OCI-LY7 (cell line): ENCODE measurements around the gene ANKRD53. TPM values are rescaled to one million over a fixed set of nuclear protein-coding genes. Genes with fewer than 3 reads are reported as not detected.

Experiments used
- BruUV-seq: library from RNA; stranded (reverse); fragments of 400-500 nt; replicated peaks from 2 replicates; lab custom pipeline; 2021; lab: Mats Ljungman, UMichigan
- CTCF ChIA-PET: fragments of 300-600 bp; sonication (Branson Sonifier 250); formaldehyde crosslinking; loops from one replicate; lab custom pipeline; 2022; ENCODE audit warnings: antibody characterized with exemption; ENCODE audit not compliant: unreplicated experiment; lab: Charles Lee
- POLR2A ChIA-PET: fragments of 300-600 bp; sonication (Branson Sonifier 250); formaldehyde crosslinking; loops from one replicate; lab custom pipeline; 2022; ENCODE audit warnings: antibody characterized with exemption; lab: Charles Lee
- DNase-seq: peaks from one replicate; pipeline ENCODE4 v3.0.0-alpha.2; 2015; ENCODE audit warnings: low spot score
- H2AFZ ChIP-seq: fragments of 200-600 bp; sonication (generic), shearing (Covaris generic); 2 replicates; pipeline ENCODE4 v1.6.1; 2014; ENCODE audit warnings: mild to moderate bottlenecking, antibody characterized with exemption, low read length, moderate library complexity
- H3K27ac ChIP-seq: fragments of 200-600 bp; sonication (generic); 2 replicates; pipeline ENCODE4 v1.5.1; 2014; ENCODE audit warnings: mixed run types, low read depth, mild to moderate bottlenecking, moderate library complexity, low read length, inconsistent platforms; ENCODE audit not compliant: poor library complexity, severe bottlenecking
- H3K36me3 ChIP-seq: fragments of 200-600 bp; sonication (generic); 2 replicates; pipeline ENCODE4 v1.6.1; 2014; ENCODE audit warnings: mild to moderate bottlenecking, antibody characterized with exemption, low read length, moderate library complexity, mixed read lengths; ENCODE audit not compliant: insufficient read depth
- H3K4me1 ChIP-seq: fragments of 200-600 bp; sonication (generic); 2 replicates; pipeline ENCODE4 v1.5.1; 2014; ENCODE audit warnings: mild to moderate bottlenecking, low read length; ENCODE audit not compliant: insufficient read depth, poor library complexity, severe bottlenecking
- H3K4me2 ChIP-seq: fragments of 200-600 bp; sonication (generic); 2 replicates; pipeline ENCODE4 v1.6.1; 2014; ENCODE audit warnings: mild to moderate bottlenecking, low read length
- H3K4me3 ChIP-seq: fragments of 200-600 bp; sonication (generic); 2 replicates; pipeline ENCODE4 v1.5.1; 2014; ENCODE audit warnings: mild to moderate bottlenecking, low read depth, low read length; ENCODE audit not compliant: poor library complexity, severe bottlenecking
- H3K79me2 ChIP-seq: fragments of 200-600 bp; sonication (generic); 2 replicates; pipeline ENCODE4 v1.6.1; 2016; ENCODE audit warnings: low read depth, mild to moderate bottlenecking, low read length, moderate library complexity, mixed read lengths; ENCODE audit not compliant: insufficient read depth
- H3K9me2 ChIP-seq: fragments of 200-600 bp; sonication (generic); 2 replicates; pipeline ENCODE4 v1.6.1; 2016; ENCODE audit warnings: mild to moderate bottlenecking, low read length, mixed read lengths; ENCODE audit not compliant: insufficient read depth
- H3K9me3 ChIP-seq: fragments of 200-600 bp; sonication (generic); 2 replicates; pipeline ENCODE4 v1.6.1; 2014; ENCODE audit warnings: mild to moderate bottlenecking, mixed run types, low read length, mixed read lengths
- H4K20me1 ChIP-seq: fragments of 200-600 bp; sonication (generic); 2 replicates; pipeline ENCODE4 v1.6.1; 2014; ENCODE audit warnings: mild to moderate bottlenecking, antibody characterized with exemption, low read length, moderate library complexity, mixed read lengths; ENCODE audit not compliant: insufficient read depth
- CTCF ChIP-seq: fragments of 200-600 bp; sonication (generic); conservative IDR thresholded peaks from 2 replicates; pipeline ENCODE4 v1.5.1; 2014; ENCODE audit warnings: mild to moderate bottlenecking, antibody characterized with exemption, low read length, moderate library complexity, mixed read lengths
- EZH2phosphoT487 ChIP-seq: fragments of 200-600 bp; sonication (generic); IDR thresholded peaks from 2 replicates; pipeline ENCODE4 v1.6.1; 2018; ENCODE audit warnings: low read depth, borderline replicate concordance, mild to moderate bottlenecking, mixed run types, antibody characterized with exemption, low read length, moderate library complexity, mixed read lengths
- intact Hi-C: fragments of 100-400 bp; cut with micrococcal nuclease; formaldehyde crosslinking; loops from one replicate; pipeline ENCODE4 v1.10.0; 2022; ENCODE audit not compliant: unreplicated experiment
- total RNA-seq, 2 experiments: library from RNA; depleted of rRNA in 1 of 2; stranded (reverse); fragments of >200 nt in 1 of 2; shearing (Covaris generic) in 1 of 2; gene quantifications; 2 replicates each; pipeline ENCODE4 v1.2.3, GENCODE V29; 2014 to 2022

ANKRD53 gene
- total RNA-seq, 2 experiments from 2014 or later = not detected

- H3K36me3 ChIP-seq = no peaks in the 10 kb centered on the region
- H3K9me2 ChIP-seq = no peaks in the 10 kb centered on the region
- H3K9me3 ChIP-seq = no peaks in the 10 kb centered on the region
- intact Hi-C loops = no loop called here
- H2AFZ ChIP-seq = no peak overlapping the region
- H4K20me1 ChIP-seq = no peaks in the 10 kb centered on the region
- no peak for DNase-seq
- CTCF ChIA-PET = interaction anchor here (0.5 kb wide), 1 partner anchor 80 kb away, joined by 4 read pairs; no protein-coding TSS in a partner anchor
- BruUV-seq = no TSS peak
- H3K79me2 ChIP-seq = no peaks in the 10 kb centered on the region
- H3K4me3 ChIP-seq = no peak overlapping the region
- TF ChIP-seq EZH2phosphoT487 (no peak), CTCF (no peak)
- H3K27ac ChIP-seq = no peak overlapping the region
- peaks cover 15% of the 10 kb centered on the region for H3K4me1 ChIP-seq
- POLR2A ChIA-PET = no interaction called here
- H3K4me2 ChIP-seq = no peak overlapping the region
These were observed 25.7 kb downstream of the ANKRD53 start for GRCh38 chr2:71003966-71004755.

- no peak for DNase-seq
- Histone ChIP-seq H3K4me2 (no peak overlapping the region), H3K4me3 (no peak overlapping the region), H3K4me1 (peaks cover 15% of the 10 kb centered on the region), H3K9me2 (no peaks in the 10 kb centered on the region), H4K20me1 (no peaks in the 10 kb centered on the region), H2AFZ (no peak overlapping the region), H3K9me3 (no peaks in the 10 kb centered on the region), H3K79me2 (no peaks in the 10 kb centered on the region), H3K36me3 (no peaks in the 10 kb centered on the region), H3K27ac (no peak overlapping the region)
- no peak for TF ChIP-seq CTCF
- no peak for TF ChIP-seq EZH2phosphoT487
- no TSS peak for BruUV-seq
- POLR2A ChIA-PET = interaction anchor here (0.6 kb wide), 1 partner anchor 195 kb away, joined by 4 read pairs; no protein-coding TSS in a partner anchor
- intact Hi-C loops = no loop called here
- CTCF ChIA-PET = interaction anchor here (0.5 kb wide), 1 partner anchor 79 kb away, joined by 4 read pairs; no protein-coding TSS in a partner anchor
These were observed 26.4 kb downstream of the ANKRD53 start for GRCh38 chr2:71004857-71005256.
